Large intestine (tissue), 3 donors: Measurements from ENCODE around the gene LINGO3. TPM values are rescaled to one million over a fixed set of nuclear protein-coding genes. Genes with fewer than 3 reads are reported as not detected.
"Not testable (repeated sequence)": the region's sequence is repeated elsewhere in the genome, so short reads cannot be mapped to it uniquely, and the experiment has no call there.

ENCODE experiments used
- DNase-seq, 2 donors: peaks; one replicate each; pipeline versions ENCODE4 v3.0.0 to v3.0.0-alpha.2; 2013
- H3K27ac ChIP-seq: one replicate; pipeline ENCODE4 v1.5.1; 2013; ENCODE audit warnings: low read length
- H3K27me3 ChIP-seq: 2 replicates; pipeline ENCODE4 v1.6.1; 2013; ENCODE audit warnings: low read length; ENCODE audit not compliant: control insufficient read depth, insufficient read depth
- H3K36me3 ChIP-seq: 2 replicates; pipeline ENCODE4 v1.6.1; 2013; ENCODE audit warnings: low read length; ENCODE audit not compliant: control insufficient read depth, insufficient read depth
- H3K4me1 ChIP-seq: one replicate; pipeline ENCODE4 v1.6.1; 2013; ENCODE audit warnings: low read length; ENCODE audit not compliant: control insufficient read depth, insufficient read depth
- H3K4me3 ChIP-seq: one replicate; pipeline ENCODE4 v1.5.1; 2013; ENCODE audit warnings: low read length
- H3K9me3 ChIP-seq: one replicate; pipeline ENCODE4 v1.6.1; 2013; ENCODE audit warnings: mild to moderate bottlenecking, low read depth, low read length, moderate library complexity; ENCODE audit not compliant: control insufficient read depth
- WGBS: methylation state at CpG from one replicate; pipeline ENCODE4 v1.1.5; 2013; ENCODE audit warnings: low lambda C conversion rate; ENCODE audit not compliant: insufficient coverage; 5-methylcytosine and 5-hydroxymethylcytosine counted together
- polyA plus RNA-seq: library from polyadenylated mRNA; unstranded; fragments of 120-200 nt; gene quantifications from one replicate; pipeline ENCODE4 v1.2.1, GENCODE V29; 2013

LINGO3 gene
- polyA plus RNA-seq, 1 donor, result 0.66 TPM

DNA sequence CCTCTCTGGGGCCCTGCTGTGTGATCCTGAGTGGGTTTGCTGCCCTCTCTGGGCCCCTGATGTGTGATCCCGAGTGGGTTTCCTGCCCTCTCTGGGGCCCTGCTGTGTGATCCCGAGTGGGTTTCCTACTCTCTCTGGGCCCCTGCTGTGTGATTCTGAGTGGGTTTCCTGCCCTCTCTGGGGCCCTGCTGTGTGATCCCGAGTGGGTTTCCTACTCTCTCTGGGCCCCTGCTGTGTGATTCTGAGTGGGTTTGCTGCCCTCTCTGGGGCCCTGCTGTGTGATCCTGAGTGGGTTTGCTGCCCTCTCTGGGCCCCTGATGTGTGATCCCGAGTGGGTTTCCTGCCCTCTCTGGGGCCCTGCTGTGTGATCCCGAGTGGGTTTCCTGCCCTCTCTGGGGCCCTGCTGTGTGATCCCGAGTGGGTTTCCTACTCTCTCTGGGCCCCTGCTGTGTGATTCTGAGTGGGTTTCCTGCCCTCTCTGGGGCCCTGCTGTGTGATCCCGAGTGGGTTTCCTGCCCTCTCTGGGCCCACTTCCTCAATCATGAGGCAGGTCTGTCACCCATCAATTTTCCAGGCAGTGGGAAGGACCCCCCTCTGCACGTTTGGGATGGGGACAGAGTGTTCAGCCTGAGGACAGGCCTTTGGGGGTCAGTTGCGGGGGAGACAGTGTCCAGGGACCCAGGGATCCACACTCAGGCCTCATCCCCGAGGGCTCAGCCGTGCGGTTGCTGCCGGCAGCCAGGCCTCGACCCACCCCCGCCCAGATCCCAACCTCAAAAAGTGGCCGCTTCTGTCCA, 26.5 kb downstream of the LINGO3 start:
- peaks cover 18% of the 10 kb centered on the region for H3K4me1 ChIP-seq
- DNase-seq, H3K9me3 ChIP-seq, H3K36me3 ChIP-seq, H3K4me3 ChIP-seq, H3K27ac ChIP-seq: not testable (repeated sequence)
- WGBS, result no CpG with 5 or more reads among the region's 16 CpGs
- peaks cover 27% of the 10 kb centered on the region for H3K27me3 ChIP-seq

DNA sequence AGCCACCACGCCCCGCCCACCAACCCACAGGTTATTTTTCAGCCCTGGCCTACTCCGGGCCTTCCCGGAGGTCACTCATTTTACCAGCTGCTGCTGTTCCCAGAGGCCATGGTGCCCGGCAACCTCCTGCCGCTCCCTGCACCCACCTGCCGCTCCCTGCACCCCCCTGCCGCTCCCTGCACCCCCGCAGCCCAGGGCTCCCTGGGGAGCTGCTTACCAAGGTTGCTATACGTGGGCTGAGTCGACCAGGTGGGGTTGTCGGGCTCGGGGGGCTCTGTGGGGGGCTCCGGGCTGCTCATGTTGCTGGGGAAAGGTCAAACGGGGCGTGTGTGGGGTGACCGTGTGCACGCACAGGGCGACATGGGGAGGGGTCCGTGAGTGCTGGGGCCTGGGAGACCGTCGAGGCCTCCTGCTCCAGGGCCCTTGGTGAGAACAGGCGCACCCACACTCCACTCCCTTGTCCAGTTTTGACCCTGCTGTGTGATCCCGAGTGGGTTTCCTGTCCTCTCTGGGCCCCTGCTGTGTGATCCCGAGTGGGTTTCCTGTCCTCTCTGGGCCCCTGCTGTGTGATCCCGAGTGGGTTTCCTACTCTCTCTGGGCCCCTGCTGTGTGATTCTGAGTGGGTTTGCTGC, 27.2 kb downstream of the LINGO3 start:
- Histone ChIP-seq H3K27ac (no peak overlapping the region), H3K4me3 (no peak overlapping the region), H3K4me1 (peaks cover 18% of the 10 kb centered on the region), H3K9me3 (peaks cover 8% of the 10 kb centered on the region), H3K36me3 (peaks cover 3% of the 10 kb centered on the region), H3K27me3 (peaks cover 22% of the 10 kb centered on the region)
- no peak for DNase-seq
- no CpG with 5 or more reads among the region's 26 CpGs for WGBS

DNA sequence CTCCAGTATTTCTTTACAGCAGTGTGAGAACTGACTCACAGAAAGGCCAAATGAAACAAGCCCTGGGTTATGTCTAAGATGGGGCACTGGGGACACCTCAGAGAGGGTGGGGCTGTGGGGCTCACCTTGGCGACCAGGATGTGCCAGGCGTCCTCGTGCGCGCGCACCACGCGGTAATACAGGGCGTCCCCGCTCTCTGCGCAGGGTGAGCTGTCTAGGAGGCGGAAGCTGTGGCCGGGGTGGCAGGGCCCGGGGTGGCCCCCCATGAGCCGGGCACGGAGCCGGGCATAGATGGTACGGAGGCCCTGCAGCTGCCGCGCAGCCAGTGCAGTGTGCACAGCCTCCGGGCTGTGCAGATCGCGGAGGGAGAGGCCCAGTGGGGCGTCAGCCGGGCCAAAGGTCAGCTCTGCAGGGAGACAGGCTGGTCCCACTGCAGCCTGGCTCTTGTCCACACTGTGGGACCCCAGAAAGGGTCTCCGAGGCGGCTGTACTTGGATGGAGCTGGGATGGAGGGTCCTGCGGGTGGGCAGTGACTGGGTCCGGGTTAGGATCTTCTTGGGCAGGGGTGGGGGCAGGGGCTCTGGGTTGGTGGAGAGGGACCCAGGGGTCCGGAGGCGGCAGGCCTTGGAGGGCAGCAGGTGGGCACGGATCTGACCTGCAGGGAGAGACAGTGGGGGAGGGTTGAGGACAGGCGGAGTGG, 29.3 kb downstream of the LINGO3 start:
- Histone ChIP-seq H3K27me3 (peaks cover 22% of the 10 kb centered on the region), H3K4me1 (peaks cover 27% of the 10 kb centered on the region), H3K36me3 (peaks cover 11% of the 10 kb centered on the region), H3K9me3 (peaks cover 8% of the 10 kb centered on the region), H3K4me3 (no peak overlapping the region), H3K27ac (no peak overlapping the region)
- DNase-seq, result peak in 1 of 2 donors; percentile 51
- no CpG with 5 or more reads among the region's 33 CpGs for WGBS

DNA sequence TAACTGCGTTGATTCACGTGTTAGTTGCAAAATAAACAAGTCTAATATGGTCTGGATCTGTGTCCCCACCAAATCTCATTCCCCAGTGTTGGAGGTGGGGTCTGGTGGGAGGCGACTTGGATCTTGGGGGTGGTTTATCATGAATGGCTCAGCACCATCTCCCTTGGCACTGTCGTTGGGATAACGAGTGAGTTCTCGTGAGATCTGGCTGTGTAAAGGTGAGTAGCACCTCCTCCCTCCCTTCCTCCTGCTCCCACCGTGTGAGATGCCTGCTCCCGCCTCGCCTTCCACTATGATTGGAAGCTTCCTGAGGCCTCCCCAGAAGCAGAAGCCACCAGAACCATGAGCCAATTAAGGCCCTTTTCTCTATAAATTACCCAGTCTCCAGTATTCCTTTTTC, 30.8 kb downstream of the LINGO3 start:
- Histone ChIP-seq H3K4me1 (peaks cover 35% of the 10 kb centered on the region), H3K27ac (no peak overlapping the region), H3K4me3 (no peak overlapping the region), H3K9me3 (peaks cover 8% of the 10 kb centered on the region), H3K36me3 (peaks cover 24% of the 10 kb centered on the region), H3K27me3 (peaks cover 10% of the 10 kb centered on the region)
- no peak for DNase-seq
- 82% methylated on average over 3 of the region's 9 CpGs for WGBS

DNA sequence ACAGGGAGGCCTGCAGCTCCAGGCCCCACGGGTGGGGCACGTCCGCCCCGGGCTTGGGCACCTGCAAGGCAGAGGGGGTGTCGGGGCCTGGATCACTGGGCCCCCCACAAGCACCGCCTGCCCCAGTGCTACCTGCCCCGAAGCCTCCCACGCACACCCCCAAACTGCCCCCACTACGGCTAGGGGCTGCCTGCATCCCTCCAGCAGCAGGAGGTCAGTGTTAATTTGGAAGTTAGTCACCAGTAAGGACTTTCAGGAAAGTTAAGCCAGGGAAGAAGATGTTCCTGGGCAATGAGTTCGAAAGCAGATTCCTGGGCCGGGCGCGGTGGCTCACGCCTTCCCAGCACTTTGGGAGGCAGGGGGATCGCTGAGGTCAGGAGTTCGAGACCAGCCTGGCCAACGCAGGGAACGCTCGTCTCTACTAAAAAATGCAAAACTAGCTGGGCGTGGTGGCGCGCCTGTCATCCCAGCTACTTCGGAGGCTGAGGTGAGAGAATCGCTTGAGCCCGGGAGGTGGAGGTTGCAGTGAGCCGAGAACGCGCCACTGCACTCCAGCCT, 31.4 kb downstream of the LINGO3 start:
- peaks cover 4% of the 10 kb centered on the region for H3K9me3 ChIP-seq
- peaks cover 29% of the 10 kb centered on the region for H3K36me3 ChIP-seq
- no peak for DNase-seq
- peaks cover 35% of the 10 kb centered on the region for H3K4me1 ChIP-seq
- H3K27me3 ChIP-seq, result peaks cover 4% of the 10 kb centered on the region
- no CpG with 5 or more reads among the region's 28 CpGs for WGBS
- H3K4me3 ChIP-seq, result no peak overlapping the region
- H3K27ac ChIP-seq, result no peak overlapping the region

DNA sequence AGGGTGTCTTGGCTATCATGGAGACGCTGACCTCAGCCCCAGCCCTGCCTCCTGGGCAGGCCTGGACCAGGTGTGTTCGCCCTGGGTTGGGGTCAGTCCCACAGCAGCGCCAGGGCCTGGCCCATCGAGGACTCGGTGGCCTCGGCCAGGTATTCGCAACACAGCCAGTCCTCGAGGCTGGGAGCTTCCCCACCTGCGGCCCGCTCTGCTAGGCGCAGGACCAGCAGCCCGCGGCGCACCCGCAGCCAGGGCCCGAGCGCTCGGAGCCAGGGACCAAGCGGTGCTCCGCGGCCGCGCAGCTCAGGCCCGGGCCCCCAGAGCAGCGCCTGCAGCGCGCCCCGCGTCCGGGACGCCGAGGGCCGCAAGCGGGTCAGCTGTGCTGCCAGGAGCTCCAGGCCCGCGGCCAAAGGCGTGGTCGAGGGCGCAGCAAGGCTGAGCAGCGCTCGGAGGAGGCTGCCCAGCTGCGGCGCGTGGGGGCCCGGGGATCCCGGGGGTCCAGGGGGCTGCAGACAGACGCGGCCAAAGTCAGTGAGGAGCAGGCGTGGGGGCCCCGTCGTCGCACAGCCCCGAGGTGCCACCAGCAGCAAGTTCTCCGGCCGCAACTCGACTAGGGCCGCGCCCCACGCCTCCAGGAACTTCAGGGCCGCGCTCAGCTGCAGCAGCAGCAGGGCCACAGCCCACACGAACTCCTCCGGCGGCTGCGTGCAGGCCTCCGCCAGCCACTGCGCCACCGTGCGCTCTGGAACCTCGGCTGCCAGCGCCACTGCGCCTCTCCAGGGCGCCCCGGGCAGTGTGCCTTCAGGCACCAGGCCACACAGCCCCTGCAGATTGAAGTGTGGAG, 32.1 kb downstream of the LINGO3 start:
- H3K36me3 ChIP-seq, result peaks cover 33% of the 10 kb centered on the region
- no peak overlapping the region for H3K4me3 ChIP-seq
- DNase-seq, result no peak
- H3K27me3 ChIP-seq, result peaks cover 4% of the 10 kb centered on the region
- peaks cover 36% of the 10 kb centered on the region for H3K4me1 ChIP-seq
- H3K9me3 ChIP-seq, result peaks cover 4% of the 10 kb centered on the region
- no peak overlapping the region for H3K27ac ChIP-seq
- WGBS, result no CpG with 5 or more reads among the region's 74 CpGs

DNA sequence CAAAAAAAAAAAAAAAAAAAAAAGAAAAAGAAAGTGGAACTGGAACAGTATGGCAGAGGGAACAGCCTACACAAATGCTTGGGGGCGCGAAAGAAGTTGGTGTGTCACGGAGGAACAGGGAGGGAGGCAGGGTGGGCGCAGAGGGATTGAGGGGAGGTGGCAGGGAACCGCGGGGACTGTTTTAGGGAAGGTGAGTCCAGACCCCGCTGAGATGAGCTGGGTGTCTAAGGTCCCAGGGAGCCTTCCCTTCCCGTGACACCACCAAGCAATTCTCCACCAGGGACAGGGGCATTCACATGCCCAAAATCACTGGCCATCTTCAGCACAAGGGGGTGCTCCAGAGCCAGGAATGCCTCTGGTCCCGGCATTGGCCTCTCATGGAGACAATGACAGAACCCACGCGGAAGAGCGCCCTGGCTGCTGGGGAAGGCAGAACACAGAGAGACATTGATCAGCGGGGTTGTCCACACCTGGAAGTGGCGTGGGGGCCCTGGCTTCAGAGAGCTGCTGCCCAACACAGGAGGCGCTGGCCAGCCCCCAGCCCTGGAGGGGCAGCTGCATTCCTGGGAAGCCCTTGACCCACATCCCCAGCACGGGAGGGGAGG, 32.9 kb downstream of the LINGO3 start:
- peaks cover 4% of the 10 kb centered on the region for H3K9me3 ChIP-seq
- H3K27me3 ChIP-seq, result no peaks in the 10 kb centered on the region
- peaks cover 33% of the 10 kb centered on the region for H3K36me3 ChIP-seq
- WGBS, result 100% methylated on average over 4 of the region's 16 CpGs
- H3K27ac ChIP-seq, result no peak overlapping the region
- H3K4me3 ChIP-seq, result no peak overlapping the region
- peaks cover 36% of the 10 kb centered on the region for H3K4me1 ChIP-seq
- peak in 1 of 2 donors; percentile 60 for DNase-seq

DNA sequence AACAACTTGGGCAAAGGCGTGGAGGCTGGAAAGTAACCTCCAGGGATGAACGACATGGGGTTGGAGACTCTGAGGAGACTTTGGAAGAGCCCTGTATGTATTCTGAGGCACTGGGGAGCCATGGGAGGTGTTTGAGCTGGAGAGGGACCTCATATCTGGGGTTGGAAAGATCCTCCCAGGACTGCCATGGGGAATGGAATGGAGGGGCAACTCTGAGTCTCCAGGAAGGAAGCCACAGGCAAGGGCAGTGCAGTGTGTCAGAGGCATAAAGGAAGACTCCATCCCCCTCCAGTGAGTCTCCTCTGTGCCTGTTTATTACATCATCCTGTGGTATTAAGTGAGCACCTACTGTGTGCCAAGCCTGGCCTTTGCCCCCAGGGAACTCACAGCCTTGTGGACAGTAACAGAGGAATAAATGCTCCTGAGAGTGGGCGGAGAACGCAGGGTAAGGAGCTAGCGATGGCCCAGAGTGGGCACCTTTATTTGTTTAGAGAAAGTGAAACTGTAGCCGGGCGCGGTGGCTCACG, 33.7 kb downstream of the LINGO3 start:
- H3K36me3 ChIP-seq, result peaks cover 33% of the 10 kb centered on the region
- peaks cover 36% of the 10 kb centered on the region for H3K4me1 ChIP-seq
- no CpG with 5 or more reads among the region's 9 CpGs for WGBS
- H3K27me3 ChIP-seq, result no peaks in the 10 kb centered on the region
- DNase-seq, result no peak
- H3K27ac ChIP-seq, result peak overlapping the region; percentile 52
- no peak overlapping the region for H3K4me3 ChIP-seq
- H3K9me3 ChIP-seq, result peaks cover 4% of the 10 kb centered on the region

DNA sequence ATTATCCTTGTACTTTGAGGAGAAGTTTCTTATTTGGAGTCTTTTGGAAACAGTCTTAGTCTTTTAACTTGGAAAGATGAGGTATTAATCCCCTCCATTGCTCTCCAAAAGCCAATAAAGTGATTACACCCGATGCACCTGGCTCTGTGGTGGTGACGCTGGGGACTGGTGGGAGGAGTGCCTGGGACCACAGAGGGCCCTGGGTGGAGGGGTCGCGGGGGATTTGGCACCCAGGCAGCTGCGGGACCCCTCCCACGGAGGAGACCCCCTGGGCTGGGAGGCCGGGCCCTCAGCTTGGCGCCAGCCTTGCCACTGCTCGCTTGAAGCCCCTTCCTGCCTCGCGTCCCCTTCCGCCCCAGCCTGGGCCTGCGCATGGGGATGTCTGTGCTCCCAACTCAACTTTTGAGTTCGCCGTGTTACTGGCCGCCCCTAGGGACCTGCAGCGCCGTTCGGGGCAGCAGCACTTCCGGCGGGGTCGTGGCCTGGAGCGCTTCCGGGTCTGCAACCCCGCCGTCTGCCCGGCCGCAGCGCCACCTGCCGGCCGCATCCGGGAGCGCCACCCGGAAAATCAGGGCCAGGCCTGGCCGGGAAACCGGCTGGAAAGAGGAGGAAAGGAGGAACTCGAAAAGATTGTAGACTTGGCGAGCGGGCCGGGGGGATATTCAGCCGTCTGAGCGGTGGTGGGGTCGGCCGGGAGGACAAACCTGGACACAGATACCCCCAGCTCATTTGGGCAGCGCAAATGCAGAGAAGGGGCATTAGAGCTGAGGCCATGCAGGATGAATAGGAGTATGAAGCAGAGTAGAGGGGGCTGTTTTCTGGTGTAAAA, 34.4 kb downstream of the LINGO3 start:
- H3K4me3 ChIP-seq, result peak overlapping the region; percentile 15
- peaks cover 33% of the 10 kb centered on the region for H3K36me3 ChIP-seq
- H3K27me3 ChIP-seq, result no peaks in the 10 kb centered on the region
- H3K27ac ChIP-seq, result peak overlapping the region; percentile 52
- H3K9me3 ChIP-seq, result peaks cover 4% of the 10 kb centered on the region
- DNase-seq, result peak; percentile 69 to 75
- no CpG with 5 or more reads among the region's 45 CpGs for WGBS
- H3K4me1 ChIP-seq, result peaks cover 34% of the 10 kb centered on the region
